Keratinocyte (primary cell): ENCODE data around the gene ANO8.

Source experiments
- CTCF ChIP-seq, 3 experiments: IDR thresholded peaks in 1 of 3; conservative IDR thresholded peaks in 1 of 3; optimal IDR thresholded peaks in 1 of 3; 2 replicates in 2 of 3; 3 replicates in 1 of 3; pipeline versions ENCODE3 to v1.5.1; 2011; ENCODE audit warnings: low read length in 3 of 3, mild to moderate bottlenecking in 3 of 3, moderate library complexity in 2 of 3, control low read depth in 1 of 3, inconsistent platforms in 1 of 3; ENCODE audit not compliant: insufficient read depth in 2 of 3; ENCODE audit errors: extremely low read depth in 1 of 3
- EZH2 ChIP-seq: IDR thresholded peaks from one replicate; pipeline ENCODE4 v1.6.1; 2012; ENCODE audit warnings: inconsistent platforms, mild to moderate bottlenecking, low read length, moderate library complexity

DNA sequence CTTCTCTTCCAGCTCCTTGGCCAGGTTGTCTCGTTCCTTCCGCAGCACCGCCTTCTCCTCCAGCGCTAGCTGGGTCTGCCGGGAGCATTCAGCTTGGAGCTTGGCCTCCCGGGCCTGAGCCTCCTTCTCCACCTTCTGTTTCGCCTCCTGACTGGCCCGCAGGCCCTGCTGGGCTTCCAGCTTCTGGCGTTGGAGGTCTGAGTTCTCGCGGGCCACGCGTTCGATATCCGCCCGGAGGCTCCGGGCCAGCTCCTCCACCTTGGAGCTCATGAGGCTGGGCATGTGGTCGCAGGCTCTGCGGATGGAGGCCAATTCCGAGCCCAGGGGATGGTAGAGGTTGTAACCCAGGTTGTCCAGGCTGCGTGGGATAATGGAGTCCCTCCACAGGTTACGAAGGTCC, 30.7 kb upstream of the ANO8 start:
- TF ChIP-seq CTCF (optimal IDR thresholded peaks at IDR 0.05 in 1 of 3, IDR thresholded peaks at IDR 0.05 in 1 of 3, conservative IDR thresholded peaks at IDR 0.05 in 1 of 3; ENCODE audit: extremely low read depth in 1 of 3, insufficient read depth in 2 of 3, low read length in 3 of 3) (no peak), EZH2 (no peak)
